PC-3 (cell line): ENCODE measurements around the gene EMID1. TPM values are rescaled to one million over a fixed set of nuclear protein-coding genes. Genes with fewer than 3 reads are reported as not detected.
A peak's percentile ranks its signal among the peaks of the same experiment; 100 is the strongest.

Experiments
- ATAC-seq: fragments of 200-7000 bp; cut with Tn5 transposase; 2 replicates; pipeline ENCODE4 v1.9.1; 2020; ENCODE audit warnings: mild to moderate bottlenecking, moderate library complexity
- BruUV-seq: library from RNA; stranded (reverse); fragments of 400-500 nt; replicated peaks from 2 replicates; lab custom pipeline; 2021; lab: Mats Ljungman, UMichigan
- CTCF ChIA-PET: fragments of 300-600 bp; sonication (Branson Sonifier 250); formaldehyde crosslinking; loops from one replicate; lab custom pipeline; 2022; ENCODE audit warnings: antibody characterized with exemption; lab: Charles Lee
- POLR2A ChIA-PET: fragments of 300-600 bp; sonication (Branson Sonifier 250); formaldehyde crosslinking; loops from one replicate; lab custom pipeline; 2022; ENCODE audit warnings: antibody characterized with exemption; ENCODE audit not compliant: unreplicated experiment; lab: Charles Lee
- DNase-seq: peaks from one replicate; pipeline ENCODE4 v3.0.0-alpha.2; 2015
- H2AFZ ChIP-seq: fragments of 300-600 bp; sonication (generic); 2 replicates; pipeline ENCODE4 v1.6.0; 2016; ENCODE audit warnings: antibody characterized with exemption, low read length
- H3F3A ChIP-seq: fragments of 300-600 bp; sonication (generic); one replicate; pipeline ENCODE4 v1.6.0; 2017; ENCODE audit warnings: antibody characterized with exemption, low read length, control low read depth, mild to moderate bottlenecking; ENCODE audit not compliant: unreplicated experiment
- H3K27ac ChIP-seq: fragments of 300-600 bp; sonication (generic); 2 replicates; pipeline ENCODE4 v1.5.1; 2016; ENCODE audit warnings: mild to moderate bottlenecking, low read length
- H3K27me3 ChIP-seq: fragments of 300-600 bp; sonication (generic); 2 replicates; pipeline ENCODE4 v1.6.1; 2016; ENCODE audit warnings: low read length, mixed read lengths
- H3K36me3 ChIP-seq: fragments of 300-600 bp; sonication (generic); 2 replicates; pipeline ENCODE4 v1.6.1; 2016; ENCODE audit warnings: low read depth, mixed run types, low read length, mixed read lengths
- H3K4me1 ChIP-seq: fragments of 300-600 bp; sonication (generic); 2 replicates; pipeline ENCODE4 v1.5.1; 2016; ENCODE audit warnings: low read length; ENCODE audit not compliant: insufficient read depth
- H3K4me2 ChIP-seq: fragments of 300-600 bp; sonication (generic); 2 replicates; pipeline ENCODE4 v1.6.0; 2016; ENCODE audit warnings: low read length
- H3K4me3 ChIP-seq: fragments of 300-600 bp; sonication (generic); 2 replicates; pipeline ENCODE4 v1.5.1; 2016; ENCODE audit warnings: mild to moderate bottlenecking, low read length, mixed read lengths
- H3K79me2 ChIP-seq: fragments of 300-600 bp; sonication (generic); 2 replicates; pipeline ENCODE4 v1.6.1; 2017; ENCODE audit warnings: low read length, mixed read lengths
- H3K9ac ChIP-seq: fragments of 300-600 bp; sonication (generic); 2 replicates; pipeline ENCODE4 v1.6.0; 2016; ENCODE audit warnings: mild to moderate bottlenecking, low read length
- H3K9me2 ChIP-seq: fragments of 300-600 bp; sonication (generic); replicated peaks from 2 replicates; pipeline ENCODE4 v1.6.1; 2016; ENCODE audit warnings: mixed run types, low read length, mixed read lengths
- H3K9me3 ChIP-seq: fragments of 300-600 bp; sonication (generic); 2 replicates; pipeline ENCODE4 v1.6.1; 2016; ENCODE audit warnings: low read length, mixed read lengths
- H4K20me1 ChIP-seq: fragments of 300-600 bp; sonication (generic); 2 replicates; pipeline ENCODE4 v1.6.1; 2016; ENCODE audit warnings: low read length, mixed read lengths
- EZH2 ChIP-seq: fragments of 300-600 bp; sonication (generic); IDR thresholded peaks from one replicate; pipeline ENCODE4 v1.6.1; 2017; ENCODE audit warnings: antibody characterized with exemption, mild to moderate bottlenecking, low read length; ENCODE audit not compliant: unreplicated experiment
- EZH2phosphoT487 ChIP-seq: fragments of 300-600 bp; sonication (generic); IDR thresholded peaks from 2 replicates; pipeline ENCODE4 v1.6.1; 2018; ENCODE audit warnings: mild to moderate bottlenecking, antibody characterized with exemption, low read length, borderline replicate concordance
- intact Hi-C: fragments of 100-400 bp; cut with micrococcal nuclease; formaldehyde crosslinking; loops from 2 replicates; pipeline ENCODE4 v1.9.0; 2023
- total RNA-seq: library from RNA; depleted of rRNA; stranded (reverse); fragments of >200 nt; gene quantifications from 2 replicates; pipeline ENCODE4 v1.2.3, GENCODE V29; 2014
- TF ChIP-seq, protein P1 (sequence below): fragments of 300-600 bp; sonication (generic); conservative IDR thresholded peaks from 2 replicates; pipeline ENCODE4 v1.5.1; 2017; ENCODE audit warnings: antibody characterized with exemption, low read depth, mild to moderate bottlenecking, low read length

The EMID1 gene
- total RNA-seq, 1 experiment from 2014 or later = 1.2 TPM

GRCh38 chr22:29156507-29156906 is 49.2 kb upstream of the EMID1 start:
- no peaks in the 10 kb centered on the region for H3K9me3 ChIP-seq
- H3K9ac ChIP-seq = no peak overlapping the region
- no peaks in the 10 kb centered on the region for H3K9me2 ChIP-seq
- no peaks in the 10 kb centered on the region for H3K36me3 ChIP-seq
- TF ChIP-seq EZH2 (no peak), EZH2phosphoT487 (no peak)
- TF ChIP-seq, protein P1, sequence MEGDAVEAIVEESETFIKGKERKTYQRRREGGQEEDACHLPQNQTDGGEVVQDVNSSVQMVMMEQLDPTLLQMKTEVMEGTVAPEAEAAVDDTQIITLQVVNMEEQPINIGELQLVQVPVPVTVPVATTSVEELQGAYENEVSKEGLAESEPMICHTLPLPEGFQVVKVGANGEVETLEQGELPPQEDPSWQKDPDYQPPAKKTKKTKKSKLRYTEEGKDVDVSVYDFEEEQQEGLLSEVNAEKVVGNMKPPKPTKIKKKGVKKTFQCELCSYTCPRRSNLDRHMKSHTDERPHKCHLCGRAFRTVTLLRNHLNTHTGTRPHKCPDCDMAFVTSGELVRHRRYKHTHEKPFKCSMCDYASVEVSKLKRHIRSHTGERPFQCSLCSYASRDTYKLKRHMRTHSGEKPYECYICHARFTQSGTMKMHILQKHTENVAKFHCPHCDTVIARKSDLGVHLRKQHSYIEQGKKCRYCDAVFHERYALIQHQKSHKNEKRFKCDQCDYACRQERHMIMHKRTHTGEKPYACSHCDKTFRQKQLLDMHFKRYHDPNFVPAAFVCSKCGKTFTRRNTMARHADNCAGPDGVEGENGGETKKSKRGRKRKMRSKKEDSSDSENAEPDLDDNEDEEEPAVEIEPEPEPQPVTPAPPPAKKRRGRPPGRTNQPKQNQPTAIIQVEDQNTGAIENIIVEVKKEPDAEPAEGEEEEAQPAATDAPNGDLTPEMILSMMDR = no peak
- ATAC-seq (no peak), DNase-seq (no peak)
- H3K4me1 ChIP-seq = peaks cover 4% of the 10 kb centered on the region; the same call in 1 of the 2 replicates
- BruUV-seq = no TSS peak
- no peak overlapping the region for H3K4me3 ChIP-seq
- ChIA-PET CTCF (no interaction called here), POLR2A (no interaction called here)
- no peaks in the 10 kb centered on the region for H4K20me1 ChIP-seq
- H3K27ac ChIP-seq = no peak overlapping the region
- H2AFZ ChIP-seq = no peak overlapping the region
- H3K79me2 ChIP-seq = no peaks in the 10 kb centered on the region
- H3K4me2 ChIP-seq = no peak overlapping the region
- H3F3A ChIP-seq = no peaks in the 10 kb centered on the region
- intact Hi-C loops = loop anchor here (10.0 kb wide), 2 partner anchors 82 to 112 kb away; partner anchors contain the start of gene KREMEN1
- H3K27me3 ChIP-seq = no peaks in the 10 kb centered on the region

DNA sequence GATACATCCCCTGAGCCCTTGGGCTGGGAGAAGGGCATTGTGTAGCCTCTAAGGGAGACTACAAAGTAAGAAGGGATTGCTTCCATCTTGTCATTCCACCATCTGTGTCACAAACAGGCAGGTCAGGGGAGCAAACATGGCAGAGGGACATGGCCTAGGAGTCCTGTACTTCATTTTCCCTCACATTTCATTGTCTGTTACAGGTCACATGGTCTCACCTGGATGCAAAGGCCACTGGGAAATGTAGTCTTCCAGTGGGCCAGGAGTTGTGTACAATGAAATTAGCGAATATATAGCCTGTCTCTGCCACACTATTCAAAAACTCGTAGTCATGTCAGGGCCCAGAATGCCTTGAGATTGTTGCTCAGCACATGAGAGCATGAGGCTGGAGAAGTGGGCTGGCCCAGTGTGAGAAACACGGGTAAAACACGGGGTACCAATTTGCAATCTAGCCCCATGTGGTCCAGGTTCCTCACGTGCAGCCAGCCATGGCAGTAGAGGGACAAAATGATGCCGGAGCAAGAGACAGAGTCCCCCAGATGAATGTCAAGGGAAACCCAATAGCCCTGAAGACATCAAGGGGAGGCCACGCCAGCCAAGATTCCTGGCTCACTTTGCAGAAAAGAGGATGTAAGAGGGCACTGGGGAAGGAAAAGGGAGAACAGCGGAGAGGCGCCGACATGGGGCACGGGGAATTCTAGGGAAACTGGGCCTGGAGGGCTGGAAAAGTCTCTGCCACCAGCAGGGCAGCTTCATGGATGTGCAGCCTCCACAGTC is 47.7 kb upstream of the EMID1 start:
- BruUV-seq = no TSS peak
- ATAC-seq (no peak), DNase-seq (peak; percentile 24)
- H3K9me3 ChIP-seq = no peaks in the 10 kb centered on the region
- H3K36me3 ChIP-seq = no peaks in the 10 kb centered on the region
- H3K4me1 ChIP-seq = peaks cover 4% of the 10 kb centered on the region; the same call in 1 of the 2 replicates
- no peaks in the 10 kb centered on the region for H3K79me2 ChIP-seq
- no peaks in the 10 kb centered on the region for H4K20me1 ChIP-seq
- no peak overlapping the region for H3K9ac ChIP-seq
- intact Hi-C loops = loop anchor here (10.0 kb wide), 2 partner anchors 83 to 113 kb away; partner anchors contain the start of gene KREMEN1
- H3K4me2 ChIP-seq = no peak overlapping the region
- TF ChIP-seq EZH2 = no peak
- no peak for TF ChIP-seq EZH2phosphoT487
- TF ChIP-seq, protein P1 = no peak
- no peaks in the 10 kb centered on the region for H3K27me3 ChIP-seq
- H2AFZ ChIP-seq = 0 out of 2 replicates have a peak overlapping the region, but pooled peaks have one; percentile 22
- H3F3A ChIP-seq = no peaks in the 10 kb centered on the region
- no peak overlapping the region for H3K27ac ChIP-seq
- no peak overlapping the region for H3K4me3 ChIP-seq
- ChIA-PET CTCF (no interaction called here), POLR2A (no interaction called here)
- no peaks in the 10 kb centered on the region for H3K9me2 ChIP-seq

DNA sequence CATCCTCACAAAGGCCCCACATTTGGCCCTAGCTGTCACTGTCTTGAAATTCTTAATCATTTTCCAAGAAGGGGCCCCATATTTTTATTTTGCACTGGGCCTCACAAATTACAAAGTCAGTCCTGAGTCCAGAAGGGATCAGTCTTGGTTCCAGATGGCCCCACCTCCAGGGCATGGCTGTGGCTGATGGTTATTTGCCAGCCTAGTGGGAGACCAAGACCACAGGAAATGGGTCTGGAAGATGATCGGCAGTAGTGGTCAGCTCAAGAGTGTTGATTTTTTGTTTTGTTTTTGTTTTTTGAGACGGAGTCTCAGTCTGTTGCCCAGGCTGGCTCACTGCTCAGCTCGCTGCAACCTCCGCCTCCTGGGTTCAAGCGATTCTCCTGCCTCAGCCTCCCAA is 47.1 kb upstream of the EMID1 start:
- H4K20me1 ChIP-seq = no peaks in the 10 kb centered on the region
- intact Hi-C loops = loop anchor here (10.0 kb wide), 2 partner anchors 84 to 114 kb away; partner anchors contain the start of gene KREMEN1
- POLR2A ChIA-PET = no interaction called here

More for the DNA sequence above, 47.1 kb upstream of the EMID1 start:
- Histone ChIP-seq H3K9me3 (no peaks in the 10 kb centered on the region), H3F3A (no peaks in the 10 kb centered on the region), H3K4me2 (no peak overlapping the region), H3K79me2 (no peaks in the 10 kb centered on the region), H3K4me1 (peaks cover 4% of the 10 kb centered on the region; the same call in 1 of the 2 replicates), H2AFZ (no peak overlapping the region), H3K27me3 (no peaks in the 10 kb centered on the region), H3K27ac (no peak overlapping the region), H3K9me2 (no peaks in the 10 kb centered on the region), H3K9ac (no peak overlapping the region), H3K36me3 (no peaks in the 10 kb centered on the region), H3K4me3 (no peak overlapping the region)
- no TSS peak for BruUV-seq
- DNase-seq (no peak), ATAC-seq (no peak)
- no peak for TF ChIP-seq EZH2
- no peak for TF ChIP-seq EZH2phosphoT487
- TF ChIP-seq, protein P1 = no peak
- CTCF ChIA-PET = no interaction called here
